Central memory CD8-positive, alpha-beta T cell (primary cell): ENCODE measurements around the gene PCDH12.

Experiments used
- ATAC-seq: fragments of 150-1000 bp; cut with Tn5 transposase; replicated peaks from 2 replicates; pipeline ENCODE4 v1.10.0; 2022; ENCODE audit warnings: mild to moderate bottlenecking, moderate FRiP score, moderate number of reproducible peaks; ENCODE audit not compliant: poor library complexity, severe bottlenecking; ENCODE audit errors: extremely low read depth
- DNase-seq, 2 donors: peaks; one replicate each; pipeline ENCODE4 v3.0.0; 2021; ENCODE audit warnings: low spot score in 2 of 2
- H3K27ac Mint-ChIP-seq: one replicate; pipeline ENCODE4 v1.8.0; 2022; ENCODE audit warnings: low read depth, mild to moderate bottlenecking, moderate library complexity, mixed read lengths
- H3K27me3 Mint-ChIP-seq: one replicate; pipeline ENCODE4 v1.8.0; 2022; ENCODE audit warnings: mixed read lengths
- H3K36me3 Mint-ChIP-seq: one replicate; pipeline ENCODE4 v1.8.0; 2022; ENCODE audit warnings: mild to moderate bottlenecking, moderate library complexity, mixed read lengths; ENCODE audit not compliant: insufficient read depth
- H3K4me1 Mint-ChIP-seq: one replicate; pipeline ENCODE4 v1.8.0; 2022; ENCODE audit warnings: mixed read lengths
- H3K4me3 Mint-ChIP-seq: one replicate; pipeline ENCODE4 v1.8.0; 2022; ENCODE audit warnings: mild to moderate bottlenecking, moderate library complexity, mixed read lengths
- H3K9me3 Mint-ChIP-seq: one replicate; pipeline ENCODE4 v1.8.0; 2022; ENCODE audit warnings: mixed read lengths

PCDH12 gene

GRCh38 chr5:141944076-141944475, 13.9 kb downstream of the PCDH12 start:
- H3K27ac Mint-ChIP-seq: no peak overlapping the region
- no peaks in the 10 kb centered on the region for H3K27me3 Mint-ChIP-seq

GRCh38 chr5:141942185-141942857, 15.7 kb downstream of the PCDH12 start:
- Mint-ChIP-seq H3K4me3 (no peak overlapping the region), H3K36me3 (peaks cover 9% of the 10 kb centered on the region), H3K4me1 (no peaks in the 10 kb centered on the region), H3K9me3 (no peaks in the 10 kb centered on the region), H3K27ac (no peak overlapping the region), H3K27me3 (no peaks in the 10 kb centered on the region)
- DNase-seq: no peak
- no peak for ATAC-seq

More at GRCh38 chr5:141944076-141944475, 13.9 kb downstream of the PCDH12 start:
- DNase-seq (no peak), ATAC-seq (no peak)
- Mint-ChIP-seq H3K9me3 (no peaks in the 10 kb centered on the region), H3K4me3 (no peak overlapping the region), H3K36me3 (peaks cover 1% of the 10 kb centered on the region), H3K4me1 (no peaks in the 10 kb centered on the region)

GRCh38 chr5:141941779-141942178, 16.2 kb downstream of the PCDH12 start:
- no peak for DNase-seq
- H3K4me1 Mint-ChIP-seq: no peaks in the 10 kb centered on the region
- no peaks in the 10 kb centered on the region for H3K9me3 Mint-ChIP-seq
- H3K4me3 Mint-ChIP-seq: no peak overlapping the region
- peaks cover 9% of the 10 kb centered on the region for H3K36me3 Mint-ChIP-seq
- ATAC-seq: no peak
- H3K27me3 Mint-ChIP-seq: no peaks in the 10 kb centered on the region
- no peak overlapping the region for H3K27ac Mint-ChIP-seq

GRCh38 chr5:141941307-141941706, 16.7 kb downstream of the PCDH12 start:
- Mint-ChIP-seq H3K27me3 (no peaks in the 10 kb centered on the region), H3K9me3 (no peaks in the 10 kb centered on the region), H3K27ac (peak overlapping the region; percentile 63), H3K4me1 (no peaks in the 10 kb centered on the region), H3K4me3 (no peak overlapping the region), H3K36me3 (peaks cover 9% of the 10 kb centered on the region)
- DNase-seq (no peak), ATAC-seq (no peak)

- DNase-seq (no peak), ATAC-seq (no peak)
Measured at GRCh38 chr5:141940695-141941271, 17.2 kb downstream of the PCDH12 start.

GRCh38 chr5:141935538-141935937, 22.5 kb downstream of the PCDH12 start:
- Mint-ChIP-seq H3K27ac (no peak overlapping the region), H3K9me3 (no peaks in the 10 kb centered on the region), H3K36me3 (peaks cover 48% of the 10 kb centered on the region), H3K4me1 (peaks cover 7% of the 10 kb centered on the region), H3K4me3 (no peak overlapping the region), H3K27me3 (no peaks in the 10 kb centered on the region)
- DNase-seq (no peak), ATAC-seq (no peak)

More at GRCh38 chr5:141940695-141941271, 17.2 kb downstream of the PCDH12 start:
- Mint-ChIP-seq H3K27ac (peak overlapping the region; percentile 63), H3K4me3 (no peak overlapping the region), H3K4me1 (no peaks in the 10 kb centered on the region), H3K9me3 (no peaks in the 10 kb centered on the region), H3K27me3 (no peaks in the 10 kb centered on the region), H3K36me3 (peaks cover 13% of the 10 kb centered on the region)

GRCh38 chr5:141934099-141934844, 23.7 kb downstream of the PCDH12 start:
- ATAC-seq: no peak
- Mint-ChIP-seq H3K36me3 (peaks cover 51% of the 10 kb centered on the region), H3K4me1 (peaks cover 7% of the 10 kb centered on the region)

GRCh38 chr5:141933151-141933550, 24.9 kb downstream of the PCDH12 start:
- Mint-ChIP-seq H3K9me3 (no peaks in the 10 kb centered on the region), H3K4me3 (no peak overlapping the region), H3K27ac (no peak overlapping the region), H3K36me3 (peaks cover 50% of the 10 kb centered on the region), H3K27me3 (no peaks in the 10 kb centered on the region), H3K4me1 (peaks cover 7% of the 10 kb centered on the region)
- ATAC-seq: no peak
- DNase-seq: no peak

More at GRCh38 chr5:141934099-141934844, 23.7 kb downstream of the PCDH12 start:
- Mint-ChIP-seq H3K9me3 (no peaks in the 10 kb centered on the region), H3K4me3 (no peak overlapping the region), H3K27me3 (no peaks in the 10 kb centered on the region), H3K27ac (no peak overlapping the region)
- DNase-seq: no peak

- Mint-ChIP-seq H3K36me3 (peaks cover 51% of the 10 kb centered on the region), H3K9me3 (no peaks in the 10 kb centered on the region), H3K27me3 (no peaks in the 10 kb centered on the region), H3K27ac (peak overlapping the region; percentile 71), H3K4me3 (no peak overlapping the region), H3K4me1 (peaks cover 11% of the 10 kb centered on the region)
- ATAC-seq (no peak), DNase-seq (no peak)
Measured at GRCh38 chr5:141931694-141932093, 26.3 kb downstream of the PCDH12 start.

- DNase-seq (no peak), ATAC-seq (no peak)
- Mint-ChIP-seq H3K4me3 (no peak overlapping the region), H3K9me3 (no peaks in the 10 kb centered on the region), H3K27ac (no peak overlapping the region), H3K36me3 (peaks cover 44% of the 10 kb centered on the region), H3K4me1 (peaks cover 24% of the 10 kb centered on the region), H3K27me3 (no peaks in the 10 kb centered on the region)
Measured at GRCh38 chr5:141929398-141930058, 28.5 kb downstream of the PCDH12 start.

- H3K36me3 Mint-ChIP-seq: peaks cover 45% of the 10 kb centered on the region
- H3K27me3 Mint-ChIP-seq: no peaks in the 10 kb centered on the region
- H3K9me3 Mint-ChIP-seq: no peaks in the 10 kb centered on the region
- DNase-seq: no peak
- H3K27ac Mint-ChIP-seq: no peak overlapping the region
- ATAC-seq: no peak
- H3K4me1 Mint-ChIP-seq: peaks cover 36% of the 10 kb centered on the region
- H3K4me3 Mint-ChIP-seq: no peak overlapping the region
Measured at GRCh38 chr5:141928051-141928450, 30.0 kb downstream of the PCDH12 start.

- Mint-ChIP-seq H3K9me3 (no peaks in the 10 kb centered on the region), H3K4me1 (peaks cover 36% of the 10 kb centered on the region), H3K27ac (no peak overlapping the region), H3K36me3 (peaks cover 33% of the 10 kb centered on the region), H3K4me3 (no peak overlapping the region), H3K27me3 (no peaks in the 10 kb centered on the region)
- DNase-seq (no peak), ATAC-seq (no peak)
Measured at GRCh38 chr5:141926434-141926833, 31.6 kb downstream of the PCDH12 start.
